HCT116 (cell line): ENCODE data around the gene CAND2. TPM values are rescaled to one million over a fixed set of nuclear protein-coding genes. Genes with fewer than 3 reads are reported as not detected.

Experiments used
- ATAC-seq: fragments of 200-7000 bp; cut with Tn5 transposase; 2 replicates; pipeline ENCODE4 v1.9.1; 2020; ENCODE audit warnings: mild to moderate bottlenecking, moderate library complexity
- BruUV-seq: library from RNA; stranded (reverse); fragments of 400-500 nt; replicated peaks from 2 replicates; lab custom pipeline; 2021; lab: Mats Ljungman, UMichigan
- CTCF ChIA-PET: fragments of 300-600 bp; sonication (Branson Sonifier 250); formaldehyde crosslinking; loops from one replicate; lab custom pipeline; 2021; ENCODE audit warnings: antibody characterized with exemption; lab: Charles Lee
- POLR2A ChIA-PET: fragments of 300-600, 350-600 bp; sonication (Branson Sonifier 250); formaldehyde crosslinking; loops from one replicate; lab custom pipeline; 2021; ENCODE audit warnings: antibody characterized with exemption; lab: Charles Lee
- RAD21 ChIA-PET, 2 experiments: fragments of 300-600 bp; sonication (Branson Sonifier 250); formaldehyde crosslinking; loops; one replicate each; lab custom pipeline; 2023; ENCODE audit warnings: low total read pairs in 2 of 2; ENCODE audit not compliant: uncharacterized antibody in 2 of 2, unreplicated experiment in 2 of 2, low non-redundant PET in 1 of 2; lab: Charles Lee
- DNase-seq: peaks from one replicate; pipeline ENCODE4 v3.0.0-alpha.2; 2010; ENCODE audit warnings: low read depth, low spot score
- H2AFZ ChIP-seq: fragments of 200-600 bp; shearing (Covaris generic), sonication (generic); 2 replicates; pipeline ENCODE4 v1.6.1; 2017; ENCODE audit warnings: low read depth, mixed run types, mixed read lengths, antibody characterized with exemption, low read length; ENCODE audit not compliant: poor library complexity, severe bottlenecking
- H3K27ac ChIP-seq: 2 replicates; pipeline ENCODE4 v1.5.1; 2012; ENCODE audit warnings: low read depth, low read length
- H3K27me3 ChIP-seq: fragments of 200-600 bp; sonication (generic); 2 replicates; pipeline ENCODE4 v1.6.1; 2016; ENCODE audit warnings: mixed run types, low read length, mixed read lengths; ENCODE audit not compliant: insufficient read depth
- H3K36me3 ChIP-seq, 2 experiments: fragments of 200-500 bp in 1 of 2; fragments of 200-600 bp in 1 of 2; sonication (Bioruptor generic) in 1 of 2; sonication (generic) in 1 of 2; 2 replicates each; pipeline versions ENCODE4 v1.5.1 to v1.6.1; 2014 to 2016; ENCODE audit warnings: low read length in 2 of 2, inconsistent platforms in 1 of 2, mixed read lengths in 1 of 2, mixed run types in 1 of 2; ENCODE audit not compliant: insufficient read depth in 2 of 2, control insufficient read depth in 1 of 2
- H3K4me1 ChIP-seq, 2 experiments: fragments of 200-600 bp in 1 of 2; sonication (generic) in 1 of 2; 2 replicates each; pipeline versions ENCODE4 v1.5.1 to v1.6.1; 2012 to 2017; ENCODE audit warnings: low read length in 2 of 2, inconsistent platforms in 1 of 2, mild to moderate bottlenecking in 1 of 2, mixed read lengths in 1 of 2, mixed run types in 1 of 2, moderate library complexity in 1 of 2; ENCODE audit not compliant: insufficient read depth in 2 of 2, control insufficient read depth in 1 of 2
- H3K4me2 ChIP-seq: fragments of 200-600 bp; sonication (generic); 2 replicates; pipeline ENCODE4 v1.6.1; 2017; ENCODE audit warnings: mixed run types, low read length, mixed read lengths
- H3K4me3 ChIP-seq, 2 experiments: fragments of 200-600 bp in 1 of 2; sonication (generic) in 1 of 2; replicated peaks in 1 of 2; 2 replicates each; pipeline ENCODE4 v1.5.1; 2011 to 2016; ENCODE audit warnings: low read length in 2 of 2, control low read depth in 1 of 2, low read depth in 1 of 2, mild to moderate bottlenecking in 1 of 2, mixed read lengths in 1 of 2, mixed run types in 1 of 2
- H3K79me2 ChIP-seq: fragments of 200-600 bp; sonication (generic); 2 replicates; pipeline ENCODE4 v1.6.1; 2017; ENCODE audit warnings: mild to moderate bottlenecking, mixed run types, low read length, moderate library complexity, mixed read lengths; ENCODE audit not compliant: insufficient read depth
- H3K9ac ChIP-seq: fragments of 200-600 bp; sonication (generic); 2 replicates; pipeline ENCODE4 v1.6.1; 2016; ENCODE audit warnings: low read length, mixed read lengths
- H3K9me2 ChIP-seq: fragments of 200-600 bp; sonication (generic), shearing (Covaris generic); 2 replicates; pipeline ENCODE4 v1.6.1; 2017; ENCODE audit warnings: mixed run types, mild to moderate bottlenecking, moderate library complexity; ENCODE audit not compliant: insufficient read depth
- H3K9me3 ChIP-seq, 2 experiments: fragments of 200-500 bp in 1 of 2; fragments of 200-600 bp in 1 of 2; sonication (Bioruptor generic) in 1 of 2; sonication (generic) in 1 of 2; 2 replicates each; pipeline ENCODE4 v1.6.1; 2014 to 2017; ENCODE audit warnings: low read length in 2 of 2, mixed read lengths in 2 of 2, inconsistent platforms in 1 of 2, low read depth in 1 of 2, mild to moderate bottlenecking in 1 of 2, mixed run types in 1 of 2, moderate library complexity in 1 of 2; ENCODE audit not compliant: control insufficient read depth in 1 of 2, insufficient read depth in 1 of 2
- H4K20me1 ChIP-seq: fragments of 200-600 bp; sonication (generic), shearing (Covaris generic); 2 replicates; pipeline ENCODE4 v1.6.1; 2017; ENCODE audit warnings: mixed run types, mild to moderate bottlenecking, moderate library complexity; ENCODE audit not compliant: insufficient read depth
- ATF3 ChIP-seq: IDR thresholded peaks from 2 replicates; pipeline ENCODE4 v1.6.1; 2012
- EGR1 ChIP-seq: IDR thresholded peaks from 2 replicates; pipeline ENCODE4 v1.6.1; 2012; ENCODE audit warnings: low read depth
- ELF1 ChIP-seq: IDR thresholded peaks from 2 replicates; pipeline ENCODE4 v1.6.1; 2012; ENCODE audit warnings: low read depth, borderline replicate concordance
- EZH2 ChIP-seq: fragments of 200-600 bp; sonication (generic); IDR thresholded peaks from 2 replicates; pipeline ENCODE4 v1.6.1; 2017; ENCODE audit warnings: antibody characterized with exemption, mixed run types
- MAX ChIP-seq: IDR thresholded peaks from 2 replicates; pipeline ENCODE4 v1.6.1; 2012
- POLR2AphosphoS5 ChIP-seq: IDR thresholded peaks from 2 replicates; pipeline ENCODE4 v1.6.1; 2011; ENCODE audit warnings: mild to moderate bottlenecking, low read depth, low read length, moderate library complexity
- RAD21 ChIP-seq: IDR thresholded peaks from 2 replicates; pipeline ENCODE4 v1.6.1; 2012; ENCODE audit warnings: low read depth, mild to moderate bottlenecking
- REST ChIP-seq: IDR thresholded peaks from 2 replicates; pipeline ENCODE4 v1.6.1; 2012; ENCODE audit warnings: low read depth
- SIN3A ChIP-seq: IDR thresholded peaks from 2 replicates; pipeline ENCODE4 v1.6.1; 2012; ENCODE audit warnings: low read depth
- SP1 ChIP-seq: IDR thresholded peaks from 2 replicates; pipeline ENCODE4 v1.6.1; 2012; ENCODE audit warnings: low read depth
- SRF ChIP-seq: IDR thresholded peaks from 2 replicates; pipeline ENCODE4 v1.6.1; 2012; ENCODE audit warnings: low read depth
- TCF7L2 ChIP-seq: IDR thresholded peaks from 2 replicates; pipeline ENCODE4 v1.7.0; 2011; ENCODE audit warnings: borderline replicate concordance, inconsistent platforms; ENCODE audit not compliant: insufficient read depth, insufficient read length; ENCODE audit errors: extremely low read depth
- YY1 ChIP-seq: IDR thresholded peaks from 2 replicates; pipeline ENCODE4 v1.6.1; 2011; ENCODE audit warnings: low read length, low read depth, moderate library complexity, mild to moderate bottlenecking; ENCODE audit not compliant: insufficient replicate concordance; ENCODE audit errors: extremely low read depth
- ZNF274 ChIP-seq: fragments of 200-500 bp; sonication (Bioruptor generic); IDR thresholded peaks from 2 replicates; pipeline ENCODE4 v1.6.1; 2014; ENCODE audit warnings: mild to moderate bottlenecking, low read depth, low read length, inconsistent platforms
- intact Hi-C: fragments of 100-400 bp; cut with micrococcal nuclease; formaldehyde crosslinking; loops from 2 replicates; pipeline ENCODE4 v1.10.0; 2022
- total RNA-seq: library from RNA; stranded (reverse); gene quantifications from one replicate; pipeline ENCODE4 v1.2.1, GENCODE V29; 2021; ENCODE audit not compliant: unreplicated experiment

Gene CAND2
- total RNA-seq, 1 experiment from 2014 or later = not detected

- RAD21 ChIA-PET = interaction anchor here in 1 of 2 experiments (0.6 kb wide), 1 partner anchor 46 kb away, joined by 3 read pairs; no protein-coding TSS in a partner anchor
- intact Hi-C loops = no loop called here
- Histone ChIP-seq H3K9ac (no peak overlapping the region), H3K9me2 (no peaks in the 10 kb centered on the region), H3K4me3 (no peak overlapping the region), H3K9me3 (no peaks in the 10 kb centered on the region), H3K4me1 (peaks cover 17 to 58% of the 10 kb centered on the region in 2 experiments), H3K27ac (no peak overlapping the region), H3K4me2 (peak overlapping the region; percentile 69), H4K20me1 (no peaks in the 10 kb centered on the region), H3K36me3 (no peaks in the 10 kb centered on the region), H3K27me3 (no peaks in the 10 kb centered on the region), H3K79me2 (no peaks in the 10 kb centered on the region), H2AFZ (no peak overlapping the region)
- ATAC-seq (no peak), DNase-seq (no peak)
- POLR2A ChIA-PET = no interaction called here
- no TSS peak for BruUV-seq
- CTCF ChIA-PET = no interaction called here
- TF ChIP-seq SIN3A = no peak
- TF ChIP-seq MAX = no peak
- no peak for TF ChIP-seq SRF
- no peak for TF ChIP-seq EGR1
- TF ChIP-seq ZNF274 = no peak
- TF ChIP-seq YY1 = no peak
- TF ChIP-seq EZH2 = no peak
Measured at GRCh38 chr3:12752809-12753208, 43.7 kb upstream of the CAND2 start.

GRCh38 chr3:12753275-12754028 lies 43.0 kb upstream of the CAND2 start:
- H3K9ac ChIP-seq = peak overlapping the region; percentile 47
- no peaks in the 10 kb centered on the region for H4K20me1 ChIP-seq
- ChIA-PET POLR2A (no interaction called here), RAD21 (no interaction called here), CTCF (interaction anchor here (0.6 kb wide), 1 partner anchor 31 kb away, joined by 3 read pairs; no protein-coding TSS in a partner anchor)
- H2AFZ ChIP-seq = no peak overlapping the region
- no TSS peak for BruUV-seq
- H3K27ac ChIP-seq = peak overlapping the region; percentile 20
- H3K36me3 ChIP-seq = no peaks in the 10 kb centered on the region
- ATAC-seq (peak; percentile 50), DNase-seq (peak; percentile 32)
- H3K4me2 ChIP-seq = peak overlapping the region; percentile 69
- intact Hi-C loops = no loop called here
- no peaks in the 10 kb centered on the region for H3K9me2 ChIP-seq
- no peaks in the 10 kb centered on the region for H3K9me3 ChIP-seq
- H3K4me3 ChIP-seq = peak overlapping the region in 1 of 2 experiments; percentile 31; a peak in 1 of 4 replicates
- peaks cover 23 to 64% of the 10 kb centered on the region in 2 experiments for H3K4me1 ChIP-seq
- no peaks in the 10 kb centered on the region for H3K27me3 ChIP-seq
- no peaks in the 10 kb centered on the region for H3K79me2 ChIP-seq
- TF ChIP-seq TCF7L2 (no peak), ELF1 (no peak), SP1 (no peak), REST (no peak), YY1 (no peak), RAD21 (no peak), POLR2AphosphoS5 (no peak), ATF3 (no peak)
